ENCODE measurements around the gene PJA2. TPM values are rescaled to one million over a fixed set of nuclear protein-coding genes. Genes with fewer than 3 reads are reported as not detected.

The PJA2 gene
- total RNA-seq, 4 donors from 2014 or later = 107 to 188 (median 153) TPM

DNA sequence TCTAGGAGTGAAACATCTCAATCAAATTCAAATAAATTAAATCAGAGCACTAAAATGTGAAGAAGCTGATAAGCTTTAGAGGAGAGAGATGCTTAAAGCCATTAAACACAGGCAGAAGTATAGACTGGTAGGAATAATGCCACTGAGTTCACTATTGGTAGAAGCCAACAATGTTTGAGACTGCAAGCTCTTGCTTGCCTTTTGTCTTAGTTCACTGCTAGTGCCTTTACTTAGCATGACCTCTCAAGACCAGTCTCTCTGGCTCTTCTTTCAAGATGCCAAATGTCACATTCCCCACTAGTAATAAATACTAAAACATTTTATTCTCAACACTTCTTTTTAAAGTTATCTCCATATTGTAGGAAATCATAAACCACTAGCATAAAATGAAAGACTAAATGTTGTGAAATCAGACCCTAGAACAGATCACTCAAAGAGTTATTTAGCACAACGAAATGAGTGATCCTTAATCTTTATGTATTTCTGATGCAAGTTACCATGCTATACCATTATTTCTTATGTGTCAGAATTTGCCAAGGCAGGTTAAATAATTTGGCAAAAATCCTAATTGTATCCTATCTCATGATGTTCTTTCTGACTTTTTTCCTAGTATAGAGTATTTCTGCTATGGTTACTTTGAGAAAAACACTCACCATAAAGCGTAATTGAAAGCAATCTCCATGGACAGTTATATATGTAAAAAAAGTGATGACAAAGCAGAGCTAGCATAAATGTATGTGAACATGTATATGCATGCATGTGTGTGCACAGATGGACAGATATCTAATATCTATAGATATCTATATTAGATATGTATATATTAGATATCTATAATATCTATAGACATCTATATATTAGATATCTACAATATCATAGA is 57.5 kb downstream of the PJA2 start:
- H3K9me3 ChIP-seq = no peaks in the 10 kb centered on the region
- no peaks in the 10 kb centered on the region for H3K27me3 ChIP-seq
- H3K36me3 ChIP-seq = peaks cover 4 to 9% of the 10 kb centered on the region in 2 donors
- no peak overlapping the region for H3K4me3 ChIP-seq (replicated peaks in 1 of 3)
- DNase-seq = no peak
- no peak for TF ChIP-seq POLR2A (IDR thresholded peaks at IDR 0.05)
- TF ChIP-seq, protein P1, sequence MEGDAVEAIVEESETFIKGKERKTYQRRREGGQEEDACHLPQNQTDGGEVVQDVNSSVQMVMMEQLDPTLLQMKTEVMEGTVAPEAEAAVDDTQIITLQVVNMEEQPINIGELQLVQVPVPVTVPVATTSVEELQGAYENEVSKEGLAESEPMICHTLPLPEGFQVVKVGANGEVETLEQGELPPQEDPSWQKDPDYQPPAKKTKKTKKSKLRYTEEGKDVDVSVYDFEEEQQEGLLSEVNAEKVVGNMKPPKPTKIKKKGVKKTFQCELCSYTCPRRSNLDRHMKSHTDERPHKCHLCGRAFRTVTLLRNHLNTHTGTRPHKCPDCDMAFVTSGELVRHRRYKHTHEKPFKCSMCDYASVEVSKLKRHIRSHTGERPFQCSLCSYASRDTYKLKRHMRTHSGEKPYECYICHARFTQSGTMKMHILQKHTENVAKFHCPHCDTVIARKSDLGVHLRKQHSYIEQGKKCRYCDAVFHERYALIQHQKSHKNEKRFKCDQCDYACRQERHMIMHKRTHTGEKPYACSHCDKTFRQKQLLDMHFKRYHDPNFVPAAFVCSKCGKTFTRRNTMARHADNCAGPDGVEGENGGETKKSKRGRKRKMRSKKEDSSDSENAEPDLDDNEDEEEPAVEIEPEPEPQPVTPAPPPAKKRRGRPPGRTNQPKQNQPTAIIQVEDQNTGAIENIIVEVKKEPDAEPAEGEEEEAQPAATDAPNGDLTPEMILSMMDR (IDR thresholded peaks at IDR 0.05) = no peak
- WGBS, 2 donors = 97 to 98% methylated on average over 2 of the region's 2 CpGs
- intact Hi-C loops (cut with DNase I) = no loop called here
- H3K4me1 ChIP-seq = peaks cover 0 to 4% of the 10 kb centered on the region in 2 donors
- H3K27ac ChIP-seq = no peak overlapping the region

DNA sequence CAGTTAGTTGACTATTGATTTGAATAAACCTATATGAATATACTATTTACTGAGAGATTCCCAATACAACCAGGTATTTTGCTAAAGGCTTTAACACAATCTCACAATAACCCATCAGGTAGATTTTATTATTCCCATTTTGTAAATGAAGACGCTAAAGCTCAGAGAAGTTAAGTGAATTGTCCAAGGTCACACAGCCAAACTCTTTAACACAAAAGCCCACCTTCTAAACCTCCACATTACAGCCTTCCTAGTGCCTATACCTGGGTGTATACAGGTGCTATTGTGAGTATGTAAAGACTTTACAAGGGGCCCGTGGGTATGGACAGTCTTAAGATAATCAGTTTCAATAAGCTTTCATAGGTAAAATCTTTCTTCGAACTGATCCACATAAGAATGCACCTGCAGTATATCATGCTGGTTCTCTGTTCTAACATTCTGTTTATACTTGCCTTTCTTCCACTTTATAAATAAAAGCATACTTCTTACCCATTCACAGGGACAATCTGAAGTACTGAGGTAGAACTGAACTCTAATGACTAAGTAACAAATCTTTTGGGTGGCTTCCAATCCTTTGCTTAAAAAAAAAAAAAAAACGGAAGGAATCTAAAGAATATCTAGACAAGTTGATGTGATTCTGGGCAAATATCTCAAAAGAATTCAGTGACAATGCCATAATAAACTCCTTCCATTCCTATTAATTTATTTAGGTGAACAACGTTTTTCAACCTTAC is 59.1 kb downstream of the PJA2 start:
- intact Hi-C loops (cut with DNase I) = no loop called here
- DNase-seq = no peak
- 55 to 63% methylated on average over 5 of the region's 5 CpGs for WGBS, 2 donors
- no peak overlapping the region for H3K4me3 ChIP-seq (replicated peaks in 1 of 3)
- H3K36me3 ChIP-seq = peaks cover 4 to 8% of the 10 kb centered on the region in 2 donors
- TF ChIP-seq POLR2A (IDR thresholded peaks at IDR 0.05) = no peak
- TF ChIP-seq, protein P1 (IDR thresholded peaks at IDR 0.05) = no peak
- H3K27me3 ChIP-seq = no peaks in the 10 kb centered on the region
- H3K27ac ChIP-seq = peak overlapping the region in 1 of 3 donors; percentile 1
- H3K9me3 ChIP-seq = no peaks in the 10 kb centered on the region
- H3K4me1 ChIP-seq = peaks cover 0 to 4% of the 10 kb centered on the region in 2 donors

GRCh38 chr5:109349388-109349787 is 60.4 kb downstream of the PJA2 start:
- no peak overlapping the region for H3K4me3 ChIP-seq (replicated peaks in 1 of 3)
- intact Hi-C loops (cut with DNase I) = no loop called here
- WGBS, 2 donors = 87 to 100% methylated on average over 2 of the region's 2 CpGs
- H3K4me1 ChIP-seq = peaks cover 0 to 4% of the 10 kb centered on the region in 2 donors
- TF ChIP-seq, protein P1 (IDR thresholded peaks at IDR 0.05) = no peak
- no peak for TF ChIP-seq POLR2A (IDR thresholded peaks at IDR 0.05)
- no peaks in the 10 kb centered on the region for H3K27me3 ChIP-seq
- no peaks in the 10 kb centered on the region for H3K9me3 ChIP-seq
- peaks cover under 1 to 4% of the 10 kb centered on the region in 2 donors for H3K36me3 ChIP-seq
- no peak for DNase-seq
- H3K27ac ChIP-seq = no peak overlapping the region

DNA sequence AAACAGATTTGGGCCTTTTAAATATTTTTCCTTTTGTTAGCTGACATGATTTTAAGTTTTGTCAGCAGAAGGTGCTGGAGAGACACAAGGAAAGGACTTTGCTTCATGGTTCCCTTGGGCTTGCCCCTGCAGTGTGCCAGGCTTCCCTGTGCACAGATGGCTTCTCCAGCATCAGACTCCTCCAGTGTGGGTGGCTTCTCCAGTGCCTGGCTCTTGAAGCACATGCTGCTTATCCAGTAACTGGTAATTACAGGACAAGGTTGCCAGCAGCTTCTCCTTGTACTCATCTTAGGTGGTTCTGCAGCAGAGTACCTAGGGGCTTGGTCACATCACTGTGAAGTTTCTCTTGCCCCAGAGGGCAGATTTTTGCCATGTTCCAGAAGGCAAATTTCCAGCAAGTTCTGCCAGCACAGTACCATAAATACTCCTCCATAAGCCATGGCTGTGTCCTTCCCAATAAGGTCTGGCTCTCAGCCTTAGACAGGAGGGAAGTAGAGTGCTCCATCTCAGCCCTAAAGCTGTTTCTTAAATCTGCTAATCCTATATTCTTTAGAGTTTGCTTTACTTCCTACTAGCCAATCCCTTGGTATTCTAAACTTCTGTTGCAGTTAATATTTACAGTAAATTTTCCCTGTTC is 62.4 kb downstream of the PJA2 start:
- DNase-seq = peak; percentile 41 to 51
- Histone ChIP-seq H3K27me3 (no peaks in the 10 kb centered on the region), H3K4me1 (peaks cover 0 to 4% of the 10 kb centered on the region in 2 donors), H3K4me3 (replicated peaks in 1 of 3) (no peak overlapping the region), H3K9me3 (no peaks in the 10 kb centered on the region), H3K27ac (peak overlapping the region in 1 of 3 donors; percentile 11), H3K36me3 (peaks cover 5 to 14% of the 10 kb centered on the region in 2 donors)
- intact Hi-C loops (cut with DNase I) = no loop called here
- TF ChIP-seq POLR2A (IDR thresholded peaks at IDR 0.05) = no peak
- TF ChIP-seq, protein P1 (IDR thresholded peaks at IDR 0.05) = no peak
